Activated CD8-positive, alpha-beta memory T cell treated with anti-CD3 and anti-CD28 coated beads for 4 hours (primary cell): ENCODE measurements around the gene DHRS3.
A peak's percentile ranks its signal among the peaks of the same experiment; 100 is the strongest.
"Not testable (repeated sequence)": the region's sequence is repeated elsewhere in the genome, so short reads cannot be mapped to it uniquely, and the experiment has no call there.

Source experiments
- DNase-seq, 2 donors: peaks; one replicate each; pipeline ENCODE4 v3.0.0-alpha.2; 2020; ENCODE audit warnings: low read depth in 2 of 2

Gene DHRS3, protein sequence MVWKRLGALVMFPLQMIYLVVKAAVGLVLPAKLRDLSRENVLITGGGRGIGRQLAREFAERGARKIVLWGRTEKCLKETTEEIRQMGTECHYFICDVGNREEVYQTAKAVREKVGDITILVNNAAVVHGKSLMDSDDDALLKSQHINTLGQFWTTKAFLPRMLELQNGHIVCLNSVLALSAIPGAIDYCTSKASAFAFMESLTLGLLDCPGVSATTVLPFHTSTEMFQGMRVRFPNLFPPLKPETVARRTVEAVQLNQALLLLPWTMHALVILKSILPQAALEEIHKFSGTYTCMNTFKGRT

DNA sequence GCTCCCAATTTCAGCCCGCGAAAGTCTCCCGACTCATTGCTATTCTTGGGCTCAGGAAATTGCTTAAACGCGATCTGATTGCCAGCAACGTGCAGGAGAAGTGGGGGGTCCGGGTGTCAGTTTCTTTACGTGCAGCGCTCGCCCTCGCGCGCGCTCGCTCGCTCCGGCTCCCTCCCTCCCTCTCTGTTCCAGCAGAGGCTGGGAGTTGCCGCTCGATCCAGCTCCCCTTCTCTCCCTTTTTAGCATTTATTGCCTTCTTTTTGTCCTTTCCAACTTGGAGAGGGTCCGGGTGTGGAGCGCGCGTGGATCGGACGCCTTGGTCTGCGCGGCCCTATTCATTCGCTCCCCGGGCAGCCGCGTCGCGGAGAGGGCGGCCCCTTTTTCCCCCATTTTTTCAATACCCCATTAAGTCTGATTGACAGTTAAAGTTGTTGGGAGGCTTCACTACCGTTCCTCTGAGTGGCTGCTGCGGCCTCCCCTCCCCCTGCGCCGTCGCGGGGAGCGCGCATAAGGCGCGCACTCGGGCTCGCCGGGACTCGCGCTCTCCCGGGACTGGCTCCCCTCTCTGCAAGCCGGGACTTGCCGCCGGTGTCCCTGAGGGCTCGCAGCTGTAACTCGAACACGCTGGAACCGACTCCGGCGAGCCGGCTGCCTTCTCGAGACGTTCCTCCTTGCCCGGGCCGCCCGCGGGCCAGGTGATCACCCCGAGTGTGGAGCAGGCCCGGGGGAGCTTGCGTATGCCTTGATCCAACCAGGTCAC lies at the start of gene DHRS3:
TSS of gene DHRS3 (minus strand) at position 310 of the 760 bp plus-strand sequence. CDS start 862 bp downstream, outside the sequence.
- no peak for DNase-seq

DNA sequence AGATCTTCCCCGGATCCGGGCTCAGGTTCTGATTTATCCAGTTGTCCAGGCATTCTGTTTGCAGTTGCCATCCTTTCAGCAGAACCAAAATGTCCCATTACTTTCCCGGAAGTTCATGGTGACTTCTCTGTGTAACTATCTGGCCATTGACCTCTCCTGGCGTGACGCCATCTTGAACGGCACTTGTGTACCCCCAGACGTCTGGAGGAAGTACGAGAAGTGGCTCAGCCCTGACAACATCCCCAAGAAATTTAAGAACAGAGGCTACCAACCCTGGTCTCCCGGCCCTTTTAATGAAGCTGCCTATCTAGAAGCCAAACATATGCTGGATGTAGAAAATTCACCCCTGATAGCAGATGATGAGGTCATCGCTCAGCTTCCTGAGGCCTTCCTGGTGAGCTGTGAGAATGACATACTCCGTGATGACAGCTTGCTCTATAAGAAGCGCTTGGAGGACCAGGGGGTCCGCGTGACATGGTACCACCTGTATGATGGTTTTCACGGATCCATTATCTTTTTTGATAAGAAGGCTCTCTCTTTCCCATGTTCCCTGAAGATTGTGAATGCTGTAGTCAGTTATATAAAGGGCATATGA lies 48.2 kb upstream of the DHRS3 start:
- no peak for DNase-seq

DNA sequence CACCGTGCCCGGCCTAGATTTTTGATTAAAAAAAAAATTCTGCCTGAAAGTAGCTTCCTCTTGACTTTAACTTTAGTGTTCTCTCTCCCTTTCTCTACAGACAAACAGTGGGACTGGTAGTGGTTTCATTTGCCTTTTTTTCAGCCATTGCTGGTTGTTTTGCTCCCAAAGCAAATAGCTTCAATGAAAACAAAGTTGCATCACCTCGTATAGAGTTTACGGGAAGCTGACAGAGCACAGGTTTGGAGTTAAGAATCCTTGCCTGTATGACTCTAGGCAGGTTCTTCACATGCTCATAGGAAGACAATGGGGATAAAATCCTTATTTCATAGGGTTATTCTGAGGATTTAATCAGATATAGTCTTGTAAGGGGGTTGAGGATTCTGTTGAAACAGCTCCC lies 47.5 kb upstream of the DHRS3 start:
- DNase-seq, result no peak

DNA sequence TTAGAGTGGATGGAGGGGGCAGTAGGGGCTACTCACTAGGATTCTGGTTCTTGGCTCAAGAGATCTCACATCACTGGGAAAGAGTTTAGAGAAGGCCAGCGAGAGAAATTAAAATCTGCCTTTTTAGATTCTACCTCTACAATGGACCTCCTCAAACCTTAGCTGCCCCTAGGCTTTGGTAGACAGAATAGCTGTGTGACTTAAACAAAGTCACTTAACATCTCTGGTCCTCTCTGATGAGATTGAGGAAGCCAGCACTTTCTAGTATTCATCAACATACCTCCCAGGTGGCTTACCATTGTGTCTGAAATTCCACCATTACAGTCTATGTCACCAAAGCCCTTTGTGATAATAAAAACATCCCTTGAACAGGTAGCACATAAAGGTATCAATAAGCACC lies 44.5 kb upstream of the DHRS3 start:
- DNase-seq, result no peak

DNA sequence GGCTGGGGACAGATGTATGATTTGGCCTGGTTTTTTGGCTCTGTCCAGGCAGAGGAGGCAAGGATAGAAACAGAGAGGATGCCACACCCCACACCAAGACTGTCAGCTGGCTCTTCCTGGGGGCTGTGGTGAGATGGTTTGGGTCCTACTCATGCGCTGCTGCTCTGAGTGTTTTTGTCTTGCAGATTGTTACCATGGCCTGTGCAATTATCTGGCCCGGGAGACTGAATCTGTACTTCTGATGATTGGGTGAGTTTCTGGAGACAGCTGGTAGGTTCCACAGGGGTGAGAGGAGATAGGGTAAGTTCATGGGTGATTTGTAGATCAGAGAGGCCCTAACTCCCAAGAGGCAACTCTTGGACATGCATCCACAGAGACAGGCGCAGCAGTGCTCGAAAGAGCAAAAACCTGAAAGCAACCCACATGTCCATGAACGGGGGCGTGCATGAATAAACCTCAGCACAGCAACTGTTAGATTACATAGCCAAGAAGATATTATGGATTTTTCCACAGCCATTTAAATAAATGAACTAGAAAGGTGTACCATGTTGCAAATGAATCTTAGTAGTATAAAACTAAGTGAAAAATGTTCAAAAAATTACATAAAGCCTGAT lies 43.7 kb upstream of the DHRS3 start:
- DNase-seq, result no peak

DNA sequence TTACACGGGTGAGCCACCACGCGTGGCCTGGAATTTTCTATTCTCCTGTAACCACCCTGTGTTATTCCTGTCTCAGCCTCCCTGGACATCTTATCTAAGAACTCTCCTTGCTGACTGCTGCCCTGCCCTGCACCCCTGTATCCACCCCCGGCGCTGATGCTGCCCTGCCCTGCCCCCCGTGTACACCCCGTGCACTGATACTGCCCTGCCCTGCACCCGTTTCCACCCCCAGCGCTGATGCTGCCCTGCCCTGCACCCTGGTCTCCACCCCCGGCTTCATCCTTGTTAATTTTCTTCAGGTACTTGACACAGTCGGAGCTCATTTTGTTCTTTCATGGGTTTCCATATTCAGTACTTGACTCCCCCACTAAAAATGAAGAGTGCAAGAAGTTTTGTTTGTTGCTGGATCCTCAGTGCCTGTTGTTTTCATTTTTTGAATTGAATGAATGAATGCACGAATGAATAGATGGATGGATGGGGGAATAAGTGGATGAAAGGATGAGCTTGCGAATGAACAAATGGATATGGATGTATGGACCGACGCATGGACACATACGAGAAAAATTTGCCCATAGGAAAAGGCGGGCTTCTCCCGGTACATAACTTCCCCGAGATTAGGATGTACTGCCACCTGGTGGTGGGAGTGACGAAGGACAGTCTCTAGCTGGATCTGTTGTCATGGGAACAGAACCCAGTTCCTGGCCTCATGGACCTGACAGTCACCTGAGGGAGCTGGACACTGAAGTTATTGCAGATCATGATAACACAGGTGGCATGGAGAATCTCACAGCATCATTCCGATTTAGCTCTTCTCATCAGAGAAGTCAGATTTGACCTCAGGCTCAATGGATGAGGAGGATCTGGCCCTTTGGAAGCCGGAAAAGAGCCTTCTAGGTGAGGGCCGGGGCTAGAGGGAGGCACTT lies 40.8 kb upstream of the DHRS3 start:
- DNase-seq, result peak; percentile 36 to 46

DNA sequence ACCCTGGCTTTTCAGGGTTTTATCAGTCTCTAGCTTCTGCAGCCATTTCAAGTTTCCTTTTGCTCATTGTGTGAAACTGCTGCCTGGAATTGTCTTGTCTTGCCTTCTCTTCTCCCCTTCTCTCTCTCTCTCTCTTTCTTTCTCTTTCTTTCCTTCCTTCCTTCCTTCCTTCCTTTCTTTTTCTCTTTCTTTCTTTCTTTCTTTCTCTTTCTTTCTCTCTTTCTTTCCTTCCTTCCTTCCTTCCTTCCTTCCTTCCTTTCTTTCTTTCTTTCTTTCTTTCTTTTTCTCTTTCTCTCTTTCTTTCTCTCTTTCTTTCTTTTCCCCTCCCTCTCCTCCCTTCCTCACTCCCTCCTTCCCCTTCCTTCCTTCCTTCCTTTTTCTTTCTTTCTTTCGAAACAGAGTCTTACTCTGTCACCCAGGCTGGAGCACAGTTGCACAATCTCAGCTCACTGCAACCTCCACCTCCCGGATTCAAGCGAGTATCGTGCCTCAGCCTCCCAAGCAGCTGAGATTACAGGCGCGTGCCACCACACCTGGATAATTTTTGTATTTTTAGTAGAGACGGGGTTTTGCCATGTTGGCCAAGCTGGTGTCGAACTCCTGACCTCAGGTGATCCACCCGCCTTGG lies 40.0 kb upstream of the DHRS3 start:
- not testable (repeated sequence) for DNase-seq

DNA sequence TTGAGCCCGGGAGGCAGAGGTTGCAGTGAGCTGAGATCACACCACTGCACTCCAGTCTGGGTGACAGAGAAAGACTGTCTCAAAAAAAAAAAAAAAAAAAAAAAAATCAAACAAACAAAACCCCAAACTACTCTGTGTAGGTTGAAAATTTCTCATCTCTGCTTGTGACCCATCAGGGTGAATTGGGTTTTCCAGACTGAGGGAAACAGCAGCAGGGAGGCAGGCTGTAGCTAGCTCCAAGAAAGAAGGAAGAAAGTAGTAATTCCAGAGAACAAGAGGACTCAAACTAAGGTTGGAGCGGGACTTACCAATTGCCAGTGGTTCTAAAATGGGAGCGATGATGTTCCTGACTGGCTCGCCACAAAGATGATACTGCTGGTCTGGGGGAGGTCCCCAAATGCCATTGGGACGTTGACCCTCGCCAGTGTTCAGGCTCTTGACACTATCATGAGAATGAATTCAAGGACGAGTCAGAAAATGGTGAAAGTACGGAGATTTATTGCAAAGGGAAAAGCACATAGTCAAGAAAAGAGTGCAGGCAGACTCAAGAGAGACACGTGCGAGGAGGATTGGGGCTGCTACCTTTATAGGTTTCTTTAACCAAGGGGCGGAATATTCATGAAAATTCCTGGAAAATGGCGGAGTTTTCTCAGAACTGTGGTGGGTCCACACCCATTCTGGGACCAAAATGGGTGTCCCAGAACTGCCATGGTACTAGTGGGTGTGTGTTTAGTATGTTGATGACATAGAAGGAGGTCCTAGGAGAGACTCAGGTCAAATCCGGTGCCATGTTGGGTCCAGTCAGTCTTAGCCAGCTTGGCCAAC lies 39.3 kb upstream of the DHRS3 start:
- no peak for DNase-seq

DNA sequence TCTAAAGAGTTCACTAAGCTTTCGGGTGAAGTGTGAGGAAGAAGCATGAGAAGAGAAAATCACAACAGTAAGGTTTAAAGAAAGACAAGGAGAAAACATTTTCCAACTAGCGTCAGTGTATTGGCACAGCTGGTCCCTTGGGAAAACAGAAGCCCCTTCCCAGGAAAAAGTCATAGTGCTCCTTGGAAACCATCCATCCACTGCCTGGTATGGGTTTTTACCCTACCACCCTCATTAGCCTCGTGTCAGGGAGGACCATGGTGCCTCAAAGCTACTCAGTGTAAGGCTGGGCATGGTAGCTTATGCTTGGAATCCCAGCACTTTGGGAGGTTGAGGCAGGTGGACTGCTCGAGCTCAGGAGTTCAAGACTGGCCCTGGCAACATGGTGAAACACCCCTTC lies 38.6 kb upstream of the DHRS3 start:
- no peak for DNase-seq

DNA sequence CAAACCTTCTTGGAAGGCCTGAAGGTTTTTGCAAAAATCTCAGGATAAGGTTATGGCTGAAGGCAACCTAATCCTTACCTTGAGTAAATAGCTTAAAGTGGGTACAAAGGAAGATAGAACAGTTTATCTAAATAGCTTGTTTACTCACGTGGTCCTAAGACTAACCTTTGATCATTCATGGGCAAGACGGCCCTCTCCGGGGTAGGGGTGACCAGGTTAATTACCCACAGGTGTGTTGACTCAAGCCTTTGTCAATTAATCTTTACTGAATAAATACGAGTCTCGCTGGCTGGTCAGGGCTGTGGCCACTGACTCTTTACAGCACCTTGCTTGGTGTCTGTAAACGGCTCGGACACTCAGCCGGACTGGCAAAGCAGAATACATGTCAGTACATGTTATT lies 36.6 kb upstream of the DHRS3 start:
- DNase-seq, result no peak

DNA sequence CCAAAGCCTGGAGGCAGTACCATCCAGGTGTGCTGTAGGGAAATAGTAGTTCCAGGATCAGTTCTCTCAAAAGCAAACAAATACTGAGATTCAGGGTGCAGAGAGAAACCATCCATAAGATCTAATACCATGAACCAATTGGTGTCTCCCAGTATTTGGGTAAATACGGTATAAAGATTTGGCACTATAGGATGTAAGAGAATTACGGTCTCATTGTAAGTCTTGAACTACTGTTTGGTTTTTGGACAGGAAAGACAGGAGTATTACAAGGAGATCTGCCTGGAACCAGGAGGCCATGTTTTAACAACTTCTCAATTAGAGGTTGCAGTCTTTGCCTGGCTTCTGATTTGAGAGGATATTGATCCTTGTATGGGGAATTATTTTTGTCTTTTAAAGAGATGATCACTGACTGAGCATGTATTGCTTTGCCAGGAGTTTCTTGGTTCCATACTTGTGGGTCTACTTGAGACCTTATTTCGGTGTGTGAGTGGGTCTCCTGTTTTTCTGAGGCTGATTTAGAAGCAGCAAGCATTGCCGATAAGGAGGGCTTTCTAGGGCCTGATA lies 36.1 kb upstream of the DHRS3 start:
- DNase-seq, result no peak

DNA sequence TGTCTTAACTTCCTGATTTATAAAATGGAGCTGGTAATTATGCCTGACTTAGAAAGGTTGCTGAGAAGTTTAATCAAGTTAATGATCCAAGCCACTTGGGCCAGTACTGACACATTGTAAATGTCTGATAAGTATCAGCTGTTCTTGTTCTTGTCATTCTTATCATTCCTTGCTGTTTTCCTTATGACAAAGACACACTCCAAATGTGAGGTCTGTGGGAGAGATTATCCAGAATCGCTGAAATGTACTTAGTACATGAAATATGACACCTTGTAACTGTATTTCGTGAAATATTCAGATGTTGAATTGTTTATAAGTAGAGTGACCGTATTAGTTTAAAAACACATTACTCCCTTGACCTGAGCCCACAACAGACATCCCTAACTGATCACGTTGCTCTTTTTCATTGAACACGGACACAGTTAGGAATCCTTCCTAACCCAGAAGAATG lies 32.0 kb upstream of the DHRS3 start:
- DNase-seq, result no peak

DNA sequence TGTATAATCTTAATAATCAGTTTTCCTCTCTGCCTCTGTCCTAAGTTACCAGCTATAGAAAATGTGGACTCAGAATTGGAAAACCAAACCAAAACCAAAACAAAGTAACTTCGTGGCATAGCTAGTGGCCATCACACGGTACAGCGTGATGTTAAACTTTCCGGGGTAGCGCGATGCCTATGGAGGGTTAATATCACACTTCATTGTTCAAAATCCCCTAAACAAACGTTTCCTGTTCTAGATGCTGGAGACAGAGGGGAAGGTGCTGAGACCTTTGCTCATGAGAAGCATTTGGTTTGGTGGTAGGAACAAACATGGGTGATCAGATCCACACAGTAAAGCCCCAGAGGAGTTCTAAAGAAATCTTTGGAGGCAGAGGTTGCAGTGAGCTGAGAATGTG lies 30.7 kb upstream of the DHRS3 start:
- DNase-seq, result no peak

DNA sequence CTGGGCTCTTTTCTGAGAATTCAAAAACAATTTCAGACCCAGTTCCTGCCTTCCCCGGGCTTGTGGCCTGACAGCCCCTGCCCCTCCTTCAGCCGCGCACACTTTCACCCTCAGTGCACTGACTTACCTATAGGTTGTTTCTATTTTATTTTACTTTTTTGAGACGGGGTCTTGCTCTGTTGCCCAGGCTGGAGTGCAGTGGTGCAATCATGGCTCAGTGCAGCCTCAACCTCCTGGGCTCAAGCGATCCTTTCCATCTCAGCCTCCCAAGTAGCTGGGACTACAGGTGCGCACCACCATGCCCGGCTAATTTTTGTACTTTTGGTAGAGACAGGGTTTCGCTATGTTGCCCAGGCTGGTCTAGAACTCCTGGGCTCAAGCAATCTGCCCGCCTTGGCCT lies 27.4 kb upstream of the DHRS3 start:
- not testable (repeated sequence) for DNase-seq

DNA sequence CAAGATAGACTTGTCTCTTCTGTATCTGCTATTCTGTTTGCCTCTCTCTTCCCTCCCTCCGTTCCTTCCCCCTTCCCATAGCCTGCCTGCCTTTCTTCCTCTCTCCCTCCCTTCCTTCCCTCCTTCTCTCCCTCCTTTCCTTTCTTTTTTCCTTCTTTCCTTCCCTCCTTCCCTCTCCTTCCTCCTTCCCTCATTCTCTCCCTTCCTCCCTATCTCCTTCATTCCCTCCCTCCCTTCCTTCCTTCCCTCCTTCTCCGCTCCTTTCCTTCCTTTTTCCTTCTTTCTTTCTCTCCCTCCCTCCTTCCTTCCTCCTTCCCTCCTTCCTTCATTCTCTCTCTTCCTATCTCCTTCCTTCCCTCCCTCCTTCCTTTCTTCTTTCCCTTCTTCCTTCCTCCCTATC lies 26.8 kb upstream of the DHRS3 start:
- no peak for DNase-seq

DNA sequence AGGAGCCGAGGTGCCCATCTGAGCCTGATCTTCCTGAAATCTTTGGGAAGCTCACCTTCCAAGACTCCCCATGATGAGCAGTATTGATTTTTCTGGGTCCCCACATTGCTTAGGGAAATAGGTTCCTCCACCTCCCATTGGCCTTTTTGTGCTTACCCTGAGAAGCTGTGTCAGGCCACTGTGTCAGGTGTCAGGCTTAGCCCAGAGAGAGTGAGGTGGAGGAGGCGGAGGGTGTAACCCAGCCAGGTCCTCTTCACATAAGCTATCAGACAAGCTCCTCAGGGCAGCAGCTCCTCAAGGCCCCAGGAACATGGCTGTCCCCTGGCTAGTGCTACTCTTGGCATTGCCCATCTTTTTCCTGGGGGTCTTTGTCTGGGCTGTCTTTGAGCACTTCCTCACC lies 26.2 kb upstream of the DHRS3 start:
- DNase-seq, result no peak

DNA sequence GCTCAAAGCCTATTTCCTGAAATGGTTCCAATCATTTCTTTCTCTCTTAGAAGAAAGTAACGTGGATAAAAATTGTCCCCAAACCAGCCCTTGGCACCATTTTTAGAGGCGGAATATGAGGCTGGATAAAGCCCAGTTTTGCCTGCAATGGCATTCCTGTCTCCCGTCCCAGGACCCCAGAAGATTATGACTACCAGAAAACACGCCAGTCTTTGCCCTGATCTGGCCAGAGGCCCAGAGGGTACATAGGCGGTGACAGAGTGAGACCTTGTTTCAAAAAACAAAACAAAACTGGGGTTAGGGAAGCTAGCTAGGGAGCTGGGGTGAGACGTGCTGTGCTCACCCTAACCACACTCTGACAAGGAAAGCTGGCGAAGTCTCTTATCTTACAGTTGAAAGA lies 25.8 kb upstream of the DHRS3 start, which contains the start of gene AADACL4:
TSS of gene AADACL4 (plus strand) at position 301 of the 400 bp plus-strand sequence. CDS start 462 bp downstream, outside the sequence.
- no peak for DNase-seq

DNA sequence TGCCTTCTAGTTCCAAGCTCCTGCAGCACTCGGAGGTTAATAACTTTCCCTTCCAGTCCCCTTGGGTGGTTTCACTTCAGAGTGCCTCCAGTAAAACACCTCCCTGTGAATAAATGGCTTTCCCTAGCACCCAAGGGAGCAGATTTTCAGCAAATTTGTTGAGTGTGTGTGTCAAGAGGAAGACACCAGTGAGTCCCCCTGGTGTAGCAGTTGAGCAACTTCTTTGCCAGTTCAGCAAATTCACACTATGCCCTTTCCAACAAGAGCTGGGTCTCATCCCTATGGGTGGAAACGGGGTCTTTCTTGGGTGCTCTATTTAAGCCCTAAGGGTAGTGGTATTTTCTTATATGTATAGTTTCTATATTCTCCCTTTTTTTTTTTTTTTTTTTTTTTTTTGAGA lies 25.1 kb upstream of the DHRS3 start:
- no peak for DNase-seq

DNA sequence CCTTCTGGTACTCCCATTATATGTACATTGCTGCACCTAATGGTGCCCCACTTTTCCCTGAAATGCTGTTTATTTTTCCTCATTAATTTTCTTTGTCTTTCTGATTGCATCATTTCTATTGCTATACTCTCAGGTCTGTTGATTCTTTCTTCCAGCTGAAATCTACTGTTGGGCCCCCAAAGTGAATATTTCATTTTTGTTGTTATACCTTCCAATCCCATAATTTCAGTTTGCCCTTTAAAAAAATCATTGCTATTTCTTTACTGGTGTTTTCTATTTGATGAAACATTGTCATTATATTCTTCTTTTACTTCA lies 22.9 kb upstream of the DHRS3 start:
- no peak for DNase-seq
